HCT116 (cell line): ENCODE measurements around the gene KLF3. TPM values are rescaled to one million over a fixed set of nuclear protein-coding genes. Genes with fewer than 3 reads are reported as not detected.

Source experiments
- ATAC-seq: fragments of 200-7000 bp; cut with Tn5 transposase; 2 replicates; pipeline ENCODE4 v1.9.1; 2020; ENCODE audit warnings: mild to moderate bottlenecking, moderate library complexity
- BruUV-seq: library from RNA; stranded (reverse); fragments of 400-500 nt; replicated peaks from 2 replicates; lab custom pipeline; 2021; lab: Mats Ljungman, UMichigan
- CTCF ChIA-PET: fragments of 300-600 bp; sonication (Branson Sonifier 250); formaldehyde crosslinking; loops from one replicate; lab custom pipeline; 2021; ENCODE audit warnings: antibody characterized with exemption; lab: Charles Lee
- POLR2A ChIA-PET: fragments of 300-600, 350-600 bp; sonication (Branson Sonifier 250); formaldehyde crosslinking; loops from one replicate; lab custom pipeline; 2021; ENCODE audit warnings: antibody characterized with exemption; lab: Charles Lee
- RAD21 ChIA-PET, 2 experiments: fragments of 300-600 bp; sonication (Branson Sonifier 250); formaldehyde crosslinking; loops; one replicate each; lab custom pipeline; 2023; ENCODE audit warnings: low total read pairs in 2 of 2; ENCODE audit not compliant: uncharacterized antibody in 2 of 2, unreplicated experiment in 2 of 2, low non-redundant PET in 1 of 2; lab: Charles Lee
- DNase-seq: peaks from one replicate; pipeline ENCODE4 v3.0.0-alpha.2; 2010; ENCODE audit warnings: low read depth, low spot score
- H2AFZ ChIP-seq: fragments of 200-600 bp; shearing (Covaris generic), sonication (generic); 2 replicates; pipeline ENCODE4 v1.6.1; 2017; ENCODE audit warnings: low read depth, mixed run types, mixed read lengths, antibody characterized with exemption, low read length; ENCODE audit not compliant: poor library complexity, severe bottlenecking
- H3K27ac ChIP-seq: 2 replicates; pipeline ENCODE4 v1.5.1; 2012; ENCODE audit warnings: low read depth, low read length
- H3K27me3 ChIP-seq: fragments of 200-600 bp; sonication (generic); 2 replicates; pipeline ENCODE4 v1.6.1; 2016; ENCODE audit warnings: mixed run types, low read length, mixed read lengths; ENCODE audit not compliant: insufficient read depth
- H3K36me3 ChIP-seq, 2 experiments: fragments of 200-500 bp in 1 of 2; fragments of 200-600 bp in 1 of 2; sonication (Bioruptor generic) in 1 of 2; sonication (generic) in 1 of 2; 2 replicates each; pipeline versions ENCODE4 v1.5.1 to v1.6.1; 2014 to 2016; ENCODE audit warnings: low read length in 2 of 2, inconsistent platforms in 1 of 2, mixed read lengths in 1 of 2, mixed run types in 1 of 2; ENCODE audit not compliant: insufficient read depth in 2 of 2, control insufficient read depth in 1 of 2
- H3K4me1 ChIP-seq, 2 experiments: fragments of 200-600 bp in 1 of 2; sonication (generic) in 1 of 2; 2 replicates each; pipeline versions ENCODE4 v1.5.1 to v1.6.1; 2012 to 2017; ENCODE audit warnings: low read length in 2 of 2, inconsistent platforms in 1 of 2, mild to moderate bottlenecking in 1 of 2, mixed read lengths in 1 of 2, mixed run types in 1 of 2, moderate library complexity in 1 of 2; ENCODE audit not compliant: insufficient read depth in 2 of 2, control insufficient read depth in 1 of 2
- H3K4me2 ChIP-seq: fragments of 200-600 bp; sonication (generic); 2 replicates; pipeline ENCODE4 v1.6.1; 2017; ENCODE audit warnings: mixed run types, low read length, mixed read lengths
- H3K4me3 ChIP-seq, 2 experiments: fragments of 200-600 bp in 1 of 2; sonication (generic) in 1 of 2; replicated peaks in 1 of 2; 2 replicates each; pipeline ENCODE4 v1.5.1; 2011 to 2016; ENCODE audit warnings: low read length in 2 of 2, control low read depth in 1 of 2, low read depth in 1 of 2, mild to moderate bottlenecking in 1 of 2, mixed read lengths in 1 of 2, mixed run types in 1 of 2
- H3K79me2 ChIP-seq: fragments of 200-600 bp; sonication (generic); 2 replicates; pipeline ENCODE4 v1.6.1; 2017; ENCODE audit warnings: mild to moderate bottlenecking, mixed run types, low read length, moderate library complexity, mixed read lengths; ENCODE audit not compliant: insufficient read depth
- H3K9ac ChIP-seq: fragments of 200-600 bp; sonication (generic); 2 replicates; pipeline ENCODE4 v1.6.1; 2016; ENCODE audit warnings: low read length, mixed read lengths
- H3K9me2 ChIP-seq: fragments of 200-600 bp; sonication (generic), shearing (Covaris generic); 2 replicates; pipeline ENCODE4 v1.6.1; 2017; ENCODE audit warnings: mixed run types, mild to moderate bottlenecking, moderate library complexity; ENCODE audit not compliant: insufficient read depth
- H3K9me3 ChIP-seq, 2 experiments: fragments of 200-500 bp in 1 of 2; fragments of 200-600 bp in 1 of 2; sonication (Bioruptor generic) in 1 of 2; sonication (generic) in 1 of 2; 2 replicates each; pipeline ENCODE4 v1.6.1; 2014 to 2017; ENCODE audit warnings: low read length in 2 of 2, mixed read lengths in 2 of 2, inconsistent platforms in 1 of 2, low read depth in 1 of 2, mild to moderate bottlenecking in 1 of 2, mixed run types in 1 of 2, moderate library complexity in 1 of 2; ENCODE audit not compliant: control insufficient read depth in 1 of 2, insufficient read depth in 1 of 2
- H4K20me1 ChIP-seq: fragments of 200-600 bp; sonication (generic), shearing (Covaris generic); 2 replicates; pipeline ENCODE4 v1.6.1; 2017; ENCODE audit warnings: mixed run types, mild to moderate bottlenecking, moderate library complexity; ENCODE audit not compliant: insufficient read depth
- ATF3 ChIP-seq: IDR thresholded peaks from 2 replicates; pipeline ENCODE4 v1.6.1; 2012
- CBX3 ChIP-seq: IDR thresholded peaks from 2 replicates; pipeline ENCODE4 v1.6.1; 2012; ENCODE audit warnings: low read depth
- CEBPB ChIP-seq: IDR thresholded peaks from 2 replicates; pipeline ENCODE4 v1.6.1; 2012; ENCODE audit warnings: low read depth
- EGR1 ChIP-seq: IDR thresholded peaks from 2 replicates; pipeline ENCODE4 v1.6.1; 2012; ENCODE audit warnings: low read depth
- EZH2phosphoT487 ChIP-seq: fragments of 200-600 bp; IDR thresholded peaks from 2 replicates; pipeline ENCODE4 v1.6.1; 2018; ENCODE audit warnings: antibody characterized with exemption, borderline replicate concordance
- FOSL1 ChIP-seq: IDR thresholded peaks from 2 replicates; pipeline ENCODE4 v1.6.1; 2012; ENCODE audit warnings: low read depth
- JUND ChIP-seq: IDR thresholded peaks from 2 replicates; pipeline ENCODE4 v1.6.1; 2012
- POLR2A ChIP-seq: IDR thresholded peaks from 2 replicates; pipeline ENCODE4 v1.7.0; 2011; ENCODE audit warnings: borderline replicate concordance; ENCODE audit not compliant: insufficient read depth, insufficient read length; ENCODE audit errors: extremely low read depth
- POLR2AphosphoS5 ChIP-seq: IDR thresholded peaks from 2 replicates; pipeline ENCODE4 v1.6.1; 2011; ENCODE audit warnings: mild to moderate bottlenecking, low read depth, low read length, moderate library complexity
- SP1 ChIP-seq: IDR thresholded peaks from 2 replicates; pipeline ENCODE4 v1.6.1; 2012; ENCODE audit warnings: low read depth
- SRF ChIP-seq: IDR thresholded peaks from 2 replicates; pipeline ENCODE4 v1.6.1; 2012; ENCODE audit warnings: low read depth
- TCF7L2 ChIP-seq: IDR thresholded peaks from 2 replicates; pipeline ENCODE4 v1.7.0; 2011; ENCODE audit warnings: borderline replicate concordance, inconsistent platforms; ENCODE audit not compliant: insufficient read depth, insufficient read length; ENCODE audit errors: extremely low read depth
- ZBTB33 ChIP-seq: IDR thresholded peaks from 2 replicates; pipeline ENCODE4 v1.6.1; 2011; ENCODE audit warnings: mild to moderate bottlenecking, low read length, moderate library complexity; ENCODE audit not compliant: insufficient replicate concordance; ENCODE audit errors: extremely low read depth
- ZFX ChIP-seq: fragments of 450-650 bp; IDR thresholded peaks from 2 replicates; pipeline ENCODE4 v1.6.1; 2017
- intact Hi-C: fragments of 100-400 bp; cut with micrococcal nuclease; formaldehyde crosslinking; loops from 2 replicates; pipeline ENCODE4 v1.10.0; 2022
- total RNA-seq: library from RNA; stranded (reverse); gene quantifications from one replicate; pipeline ENCODE4 v1.2.1, GENCODE V29; 2021; ENCODE audit not compliant: unreplicated experiment
- TF ChIP-seq, protein P1 (sequence below): IDR thresholded peaks from 2 replicates; pipeline ENCODE4 v1.6.1; 2012; ENCODE audit warnings: low read depth
- TF ChIP-seq, protein P2 (sequence below), 3 experiments: fragments of 200-600 bp in 1 of 3; sonication (generic) in 1 of 3; IDR thresholded peaks in 2 of 3; conservative IDR thresholded peaks in 1 of 3; 2 replicates each; pipeline ENCODE4 v1.5.1; 2012 to 2017; ENCODE audit warnings: low read depth in 2 of 3, low read length in 2 of 3, antibody characterized with exemption in 1 of 3, borderline replicate concordance in 1 of 3, control low read depth in 1 of 3, mild to moderate bottlenecking in 1 of 3, mixed read lengths in 1 of 3, mixed run types in 1 of 3, moderate library complexity in 1 of 3; ENCODE audit not compliant: insufficient read depth in 1 of 3
- TF ChIP-seq, protein P3 (sequence below): IDR thresholded peaks from 2 replicates; pipeline ENCODE4 v1.6.1; 2012

KLF3 gene
- total RNA-seq, 1 experiment from 2014 or later = 44.2 TPM

DNA sequence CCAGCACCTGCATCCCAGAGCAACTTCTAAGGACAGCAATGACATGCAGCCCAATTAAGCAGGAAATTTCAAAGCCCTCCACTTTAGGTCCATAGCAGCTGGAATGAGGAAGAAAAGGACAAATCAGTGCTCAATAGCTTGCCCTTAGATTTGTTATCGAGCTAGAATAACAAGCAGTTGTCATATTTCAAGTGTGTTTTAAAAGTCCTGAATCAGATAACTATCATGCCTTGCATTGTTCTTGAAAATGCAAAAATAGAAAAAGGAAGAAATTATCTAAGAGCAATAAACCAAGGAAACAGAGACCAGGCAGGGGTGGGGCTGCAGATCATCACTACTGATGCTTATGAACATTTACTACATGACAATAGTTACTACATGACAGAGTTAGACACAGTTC, 43.9 kb upstream of the KLF3 start:
- Histone ChIP-seq H3K9me2 (no peaks in the 10 kb centered on the region), H3K27me3 (no peaks in the 10 kb centered on the region), H3K79me2 (no peaks in the 10 kb centered on the region), H3K27ac (no peak overlapping the region), H3K9ac (no peak overlapping the region), H2AFZ (no peak overlapping the region), H3K36me3 (no peaks in the 10 kb centered on the region), H3K4me1 (peaks cover 20 to 28% of the 10 kb centered on the region in 2 experiments), H3K4me3 (no peak overlapping the region), H3K4me2 (no peak overlapping the region), H4K20me1 (no peaks in the 10 kb centered on the region), H3K9me3 (no peaks in the 10 kb centered on the region)
- CTCF ChIA-PET = no interaction called here
- no peak for ATAC-seq
- no peak for TF ChIP-seq POLR2AphosphoS5
- TF ChIP-seq, protein P1, sequence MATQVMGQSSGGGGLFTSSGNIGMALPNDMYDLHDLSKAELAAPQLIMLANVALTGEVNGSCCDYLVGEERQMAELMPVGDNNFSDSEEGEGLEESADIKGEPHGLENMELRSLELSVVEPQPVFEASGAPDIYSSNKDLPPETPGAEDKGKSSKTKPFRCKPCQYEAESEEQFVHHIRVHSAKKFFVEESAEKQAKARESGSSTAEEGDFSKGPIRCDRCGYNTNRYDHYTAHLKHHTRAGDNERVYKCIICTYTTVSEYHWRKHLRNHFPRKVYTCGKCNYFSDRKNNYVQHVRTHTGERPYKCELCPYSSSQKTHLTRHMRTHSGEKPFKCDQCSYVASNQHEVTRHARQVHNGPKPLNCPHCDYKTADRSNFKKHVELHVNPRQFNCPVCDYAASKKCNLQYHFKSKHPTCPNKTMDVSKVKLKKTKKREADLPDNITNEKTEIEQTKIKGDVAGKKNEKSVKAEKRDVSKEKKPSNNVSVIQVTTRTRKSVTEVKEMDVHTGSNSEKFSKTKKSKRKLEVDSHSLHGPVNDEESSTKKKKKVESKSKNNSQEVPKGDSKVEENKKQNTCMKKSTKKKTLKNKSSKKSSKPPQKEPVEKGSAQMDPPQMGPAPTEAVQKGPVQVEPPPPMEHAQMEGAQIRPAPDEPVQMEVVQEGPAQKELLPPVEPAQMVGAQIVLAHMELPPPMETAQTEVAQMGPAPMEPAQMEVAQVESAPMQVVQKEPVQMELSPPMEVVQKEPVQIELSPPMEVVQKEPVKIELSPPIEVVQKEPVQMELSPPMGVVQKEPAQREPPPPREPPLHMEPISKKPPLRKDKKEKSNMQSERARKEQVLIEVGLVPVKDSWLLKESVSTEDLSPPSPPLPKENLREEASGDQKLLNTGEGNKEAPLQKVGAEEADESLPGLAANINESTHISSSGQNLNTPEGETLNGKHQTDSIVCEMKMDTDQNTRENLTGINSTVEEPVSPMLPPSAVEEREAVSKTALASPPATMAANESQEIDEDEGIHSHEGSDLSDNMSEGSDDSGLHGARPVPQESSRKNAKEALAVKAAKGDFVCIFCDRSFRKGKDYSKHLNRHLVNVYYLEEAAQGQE = no peak
- no peak for TF ChIP-seq EZH2phosphoT487
- TF ChIP-seq JUND = no peak
- TF ChIP-seq ATF3 = no peak
- no peak for TF ChIP-seq CBX3
- TF ChIP-seq FOSL1 = no peak
- TF ChIP-seq SRF = no peak
- no peak for TF ChIP-seq POLR2A
- no peak for TF ChIP-seq TCF7L2
- no peak for TF ChIP-seq ZFX
- TF ChIP-seq SP1 = no peak
- no peak for TF ChIP-seq CEBPB
- TF ChIP-seq, protein P2, sequence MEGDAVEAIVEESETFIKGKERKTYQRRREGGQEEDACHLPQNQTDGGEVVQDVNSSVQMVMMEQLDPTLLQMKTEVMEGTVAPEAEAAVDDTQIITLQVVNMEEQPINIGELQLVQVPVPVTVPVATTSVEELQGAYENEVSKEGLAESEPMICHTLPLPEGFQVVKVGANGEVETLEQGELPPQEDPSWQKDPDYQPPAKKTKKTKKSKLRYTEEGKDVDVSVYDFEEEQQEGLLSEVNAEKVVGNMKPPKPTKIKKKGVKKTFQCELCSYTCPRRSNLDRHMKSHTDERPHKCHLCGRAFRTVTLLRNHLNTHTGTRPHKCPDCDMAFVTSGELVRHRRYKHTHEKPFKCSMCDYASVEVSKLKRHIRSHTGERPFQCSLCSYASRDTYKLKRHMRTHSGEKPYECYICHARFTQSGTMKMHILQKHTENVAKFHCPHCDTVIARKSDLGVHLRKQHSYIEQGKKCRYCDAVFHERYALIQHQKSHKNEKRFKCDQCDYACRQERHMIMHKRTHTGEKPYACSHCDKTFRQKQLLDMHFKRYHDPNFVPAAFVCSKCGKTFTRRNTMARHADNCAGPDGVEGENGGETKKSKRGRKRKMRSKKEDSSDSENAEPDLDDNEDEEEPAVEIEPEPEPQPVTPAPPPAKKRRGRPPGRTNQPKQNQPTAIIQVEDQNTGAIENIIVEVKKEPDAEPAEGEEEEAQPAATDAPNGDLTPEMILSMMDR (IDR thresholded peaks at IDR 0.05 in 2 of 3, conservative IDR thresholded peaks at IDR 0.05 in 1 of 3; ENCODE audit: borderline replicate concordance in 1 of 3, insufficient read depth in 1 of 3, low read depth in 2 of 3, low read length in 2 of 3) = no peak
- no peak for TF ChIP-seq ZBTB33
- TF ChIP-seq, protein P3, sequence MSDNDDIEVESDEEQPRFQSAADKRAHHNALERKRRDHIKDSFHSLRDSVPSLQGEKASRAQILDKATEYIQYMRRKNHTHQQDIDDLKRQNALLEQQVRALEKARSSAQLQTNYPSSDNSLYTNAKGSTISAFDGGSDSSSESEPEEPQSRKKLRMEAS = no peak
- no peak for TF ChIP-seq EGR1
- BruUV-seq = no TSS peak
- intact Hi-C loops = no loop called here
- DNase-seq = no peak
- RAD21 ChIA-PET = no interaction called here
- POLR2A ChIA-PET = no interaction called here
